Measurements from ENCODE around the gene MSX1. TPM values are rescaled to one million over a fixed set of nuclear protein-coding genes. Genes with fewer than 3 reads are reported as not detected.
A peak's percentile ranks its signal among the peaks of the same experiment; 100 is the strongest.

MSX1 gene
- total and polyA plus RNA-seq, 7 experiments from 2014 or later: not detected

- DNase-seq (no peak), ATAC-seq (no peak)
- no peaks in the 10 kb centered on the region for H3K27me3 ChIP-seq (ENCODE audit: control insufficient read depth in 2 of 2, insufficient read depth in 2 of 2, low read length in 2 of 2)
- H3K36me3 Mint-ChIP-seq: no peaks in the 10 kb centered on the region
- peaks cover 0 to 6% (median 0%) of the 10 kb centered on the region in 11 donors for H3K9me3 Mint-ChIP-seq
- no peaks in the 10 kb centered on the region for H3K4me1 Mint-ChIP-seq
- POLR2A ChIA-PET: no interaction called here
- H3K4me3 ChIP-seq (ENCODE audit: low read length): no peak overlapping the region
- H3K27ac ChIP-seq (ENCODE audit: low read depth, low read length): no peak overlapping the region
- intact Hi-C loops (cut with micrococcal nuclease): no loop called here
- CTCF ChIA-PET: interaction anchor here (0.6 kb wide), 1 partner anchor 18 kb away, joined by 3 read pairs; no protein-coding TSS in a partner anchor
- H3K36me3 ChIP-seq (ENCODE audit: control insufficient read depth in 2 of 3, insufficient read depth in 3 of 3, low read length in 3 of 3): no peaks in the 10 kb centered on the region
- H3K4me3 Mint-ChIP-seq: no peak overlapping the region
- H3K4me1 ChIP-seq (ENCODE audit: control insufficient read depth in 2 of 2, insufficient read depth in 2 of 2, low read length in 2 of 2): no peaks in the 10 kb centered on the region
- H3K27me3 Mint-ChIP-seq: peaks cover 0 to 49% (median 26%) of the 10 kb centered on the region in 5 donors
- H3K9me3 ChIP-seq (ENCODE audit: control insufficient read depth in 2 of 3, low read length in 3 of 3): no peaks in the 10 kb centered on the region
- no peak overlapping the region for H3K27ac Mint-ChIP-seq
These were observed 34.3 kb downstream of the MSX1 start for GRCh38 chr4:4893721-4894120.

- Mint-ChIP-seq H3K27me3 (peaks cover 0 to 43% (median 20%) of the 10 kb centered on the region in 5 donors), H3K36me3 (peaks cover 0 to 5% (median 0%) of the 10 kb centered on the region in 5 donors), H3K27ac (no peak overlapping the region), H3K9me3 (peaks cover 0 to 6% (median 1%) of the 10 kb centered on the region in 11 donors), H3K4me1 (no peaks in the 10 kb centered on the region), H3K4me3 (no peak overlapping the region)
- intact Hi-C loops (cut with micrococcal nuclease): no loop called here
- Histone ChIP-seq H3K4me1 (ENCODE audit: control insufficient read depth in 2 of 2, insufficient read depth in 2 of 2, low read length in 2 of 2) (no peaks in the 10 kb centered on the region), H3K4me3 (ENCODE audit: low read length) (no peak overlapping the region), H3K27me3 (ENCODE audit: control insufficient read depth in 2 of 2, insufficient read depth in 2 of 2, low read length in 2 of 2) (no peaks in the 10 kb centered on the region), H3K27ac (ENCODE audit: low read depth, low read length) (no peak overlapping the region), H3K9me3 (ENCODE audit: control insufficient read depth in 2 of 3, low read length in 3 of 3) (no peaks in the 10 kb centered on the region), H3K36me3 (ENCODE audit: control insufficient read depth in 2 of 3, insufficient read depth in 3 of 3, low read length in 3 of 3) (no peaks in the 10 kb centered on the region)
- no peak for ATAC-seq
- no peak for DNase-seq
- ChIA-PET CTCF (interaction anchor here (0.6 kb wide), 1 partner anchor 1155 kb away, joined by 4 read pairs; no protein-coding TSS in a partner anchor), POLR2A (no interaction called here)
These were observed 39.9 kb downstream of the MSX1 start for GRCh38 chr4:4899202-4899925.

DNA sequence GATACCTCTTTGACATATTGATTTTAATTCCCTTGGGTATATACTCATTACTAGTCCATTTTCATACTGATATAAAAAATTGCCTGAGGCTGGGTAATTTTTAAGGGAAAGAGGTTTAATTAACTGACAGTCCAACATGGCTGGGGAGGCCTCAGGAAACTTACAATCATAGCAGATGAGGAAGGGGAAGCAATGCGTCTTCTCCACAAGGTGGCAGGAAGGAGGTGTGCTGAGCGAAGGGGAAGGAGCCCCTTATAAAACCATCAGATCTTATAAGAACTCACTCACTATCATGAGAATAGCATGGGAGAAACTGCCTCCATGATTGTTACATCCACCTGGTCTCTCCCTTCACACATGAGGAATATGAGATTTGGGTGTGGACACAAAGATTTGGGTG lies 42.4 kb downstream of the MSX1 start:
- ChIA-PET POLR2A (no interaction called here), CTCF (no interaction called here)
- no peaks in the 10 kb centered on the region for H3K9me3 ChIP-seq (ENCODE audit: control insufficient read depth in 2 of 3, low read length in 3 of 3)
- ATAC-seq: no peak
- H3K36me3 ChIP-seq (ENCODE audit: control insufficient read depth in 2 of 3, insufficient read depth in 3 of 3, low read length in 3 of 3): no peaks in the 10 kb centered on the region
- H3K4me3 Mint-ChIP-seq: no peak overlapping the region
- peaks cover 5 to 40% (median 33%) of the 10 kb centered on the region in 5 donors for H3K27me3 Mint-ChIP-seq
- no peak overlapping the region for H3K4me3 ChIP-seq (ENCODE audit: low read length)
- no peaks in the 10 kb centered on the region for H3K4me1 ChIP-seq (ENCODE audit: control insufficient read depth in 2 of 2, insufficient read depth in 2 of 2, low read length in 2 of 2)
- H3K9me3 Mint-ChIP-seq: peaks cover 0 to 11% (median 3%) of the 10 kb centered on the region in 11 donors
- no peaks in the 10 kb centered on the region for H3K4me1 Mint-ChIP-seq
- no peaks in the 10 kb centered on the region for H3K27me3 ChIP-seq (ENCODE audit: control insufficient read depth in 2 of 2, insufficient read depth in 2 of 2, low read length in 2 of 2)
- peaks cover 0 to 5% (median 0%) of the 10 kb centered on the region in 5 donors for H3K36me3 Mint-ChIP-seq
- no peak for DNase-seq
- no peak overlapping the region for H3K27ac ChIP-seq (ENCODE audit: low read depth, low read length)
- no peak overlapping the region for H3K27ac Mint-ChIP-seq
- intact Hi-C loops (cut with micrococcal nuclease): no loop called here

DNA sequence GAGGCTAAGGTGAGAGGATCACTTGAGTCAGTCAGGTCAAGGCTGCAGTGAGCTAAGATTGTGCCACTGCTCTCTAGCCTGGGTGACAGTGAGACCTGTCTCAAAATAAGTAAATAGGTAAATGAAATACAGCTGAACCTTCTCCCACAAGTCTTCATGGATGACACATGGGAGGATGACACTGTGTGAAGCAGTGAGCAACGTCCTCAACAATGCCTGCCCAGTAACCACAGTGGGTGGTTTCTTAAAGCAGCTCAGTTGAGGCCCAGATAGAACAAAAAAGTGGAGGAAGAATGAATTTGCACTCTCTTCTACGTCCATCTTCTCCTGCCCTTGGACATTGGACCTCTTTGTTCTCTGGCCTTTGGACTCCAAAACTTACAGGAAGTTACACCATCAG lies 52.7 kb downstream of the MSX1 start:
- Mint-ChIP-seq H3K4me3 (no peak overlapping the region), H3K27ac (no peak overlapping the region), H3K27me3 (peaks cover under 1 to 27% (median 11%) of the 10 kb centered on the region in 5 donors), H3K36me3 (no peaks in the 10 kb centered on the region), H3K9me3 (peaks cover 0 to 4% (median 3%) of the 10 kb centered on the region in 11 donors), H3K4me1 (no peaks in the 10 kb centered on the region)
- Histone ChIP-seq H3K4me3 (ENCODE audit: low read length) (no peak overlapping the region), H3K4me1 (ENCODE audit: control insufficient read depth in 2 of 2, insufficient read depth in 2 of 2, low read length in 2 of 2) (no peaks in the 10 kb centered on the region), H3K27me3 (ENCODE audit: control insufficient read depth in 2 of 2, insufficient read depth in 2 of 2, low read length in 2 of 2) (no peaks in the 10 kb centered on the region), H3K36me3 (ENCODE audit: control insufficient read depth in 2 of 3, insufficient read depth in 3 of 3, low read length in 3 of 3) (no peaks in the 10 kb centered on the region), H3K9me3 (ENCODE audit: control insufficient read depth in 2 of 3, low read length in 3 of 3) (no peaks in the 10 kb centered on the region), H3K27ac (ENCODE audit: low read depth, low read length) (no peak overlapping the region)
- ChIA-PET POLR2A (no interaction called here), CTCF (interaction anchor here (0.7 kb wide), 2 partner anchors 18 to 40 kb away, joined by 3 to 5 read pairs; no protein-coding TSS in a partner anchor)
- no peak for ATAC-seq
- intact Hi-C loops (cut with micrococcal nuclease): no loop called here
- DNase-seq: no peak

DNA sequence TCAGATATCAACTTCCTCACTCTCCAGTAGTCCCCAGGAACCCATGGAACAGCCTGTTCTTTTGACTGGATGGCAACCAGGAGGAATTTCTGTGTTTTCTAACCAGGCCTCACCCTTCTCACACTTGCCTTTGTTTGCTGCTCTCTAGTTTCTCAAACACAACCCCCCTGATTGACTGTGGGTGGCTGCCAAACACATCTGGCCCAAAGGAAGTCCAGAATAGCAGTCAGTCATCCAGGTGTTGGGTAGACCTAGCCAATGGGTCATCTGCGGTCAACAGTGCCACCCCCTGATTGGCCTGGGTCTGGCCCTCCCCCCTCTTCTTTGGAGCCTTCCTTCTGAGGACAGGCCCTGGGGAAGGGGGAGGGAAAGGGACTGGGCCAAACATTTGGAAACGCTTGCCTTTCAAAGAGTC lies 53.7 kb downstream of the MSX1 start:
- Histone ChIP-seq H3K9me3 (ENCODE audit: control insufficient read depth in 2 of 3, low read length in 3 of 3) (no peaks in the 10 kb centered on the region), H3K27me3 (ENCODE audit: control insufficient read depth in 2 of 2, insufficient read depth in 2 of 2, low read length in 2 of 2) (no peaks in the 10 kb centered on the region), H3K27ac (ENCODE audit: low read depth, low read length) (no peak overlapping the region), H3K36me3 (ENCODE audit: control insufficient read depth in 2 of 3, insufficient read depth in 3 of 3, low read length in 3 of 3) (no peaks in the 10 kb centered on the region), H3K4me1 (ENCODE audit: control insufficient read depth in 2 of 2, insufficient read depth in 2 of 2, low read length in 2 of 2) (no peaks in the 10 kb centered on the region), H3K4me3 (ENCODE audit: low read length) (no peak overlapping the region)
- Mint-ChIP-seq H3K27ac (no peak overlapping the region), H3K4me3 (peak overlapping the region in 1 of 10 donors; percentile 7), H3K27me3 (peaks cover 0 to 22% (median 9%) of the 10 kb centered on the region in 5 donors), H3K36me3 (no peaks in the 10 kb centered on the region), H3K9me3 (peaks cover 0 to 12% (median 4%) of the 10 kb centered on the region in 11 donors), H3K4me1 (no peaks in the 10 kb centered on the region)
- intact Hi-C loops (cut with micrococcal nuclease): no loop called here
- ATAC-seq (no peak), DNase-seq (no peak)
- POLR2A ChIA-PET: no interaction called here
- CTCF ChIA-PET: no interaction called here

Other genes starting within 250 kb of the MSX1 start
- gene CYTL1, start 159.8 kb downstream of the MSX1 start, total RNA-seq: 1 to 10 TPM in 1 of 5 experiments, not detected in 4; 1.6 TPM
- not detected for gene CYTL1, start 159.8 kb downstream of the MSX1 start, polyA plus RNA-seq
- 1 to 10 TPM in 1 of 5 experiments, not detected in 4; 1.7 TPM for gene STK32B, start 191.8 kb downstream of the MSX1 start, total RNA-seq
- not detected for gene STK32B, start 191.8 kb downstream of the MSX1 start, polyA plus RNA-seq